Thoracic aorta (tissue), 2 donors: Measurements from ENCODE around the gene CHIT1. TPM values are rescaled to one million over a fixed set of nuclear protein-coding genes. Genes with fewer than 3 reads are reported as not detected.
"Not testable (repeated sequence)": the region's sequence is repeated elsewhere in the genome, so short reads cannot be mapped to it uniquely, and the experiment has no call there.

Experiments used
- ATAC-seq: fragments of 150-250 bp; one replicate; pipeline ENCODE4 v1.8.0; 2017; ENCODE audit warnings: low read depth; ENCODE audit not compliant: insufficient number of reproducible peaks, low FRiP score
- DNase-seq: peaks from one replicate; pipeline ENCODE4 v3.0.0-alpha.2; 2020; ENCODE audit warnings: low spot score
- H3K27ac ChIP-seq, 2 donors: fragments of 200-600 bp; sonication (generic); 1 replicate in 1 of 2; 2 replicates in 1 of 2; pipeline ENCODE4 v1.5.1; 2016; ENCODE audit warnings: mild to moderate bottlenecking in 2 of 2, moderate library complexity in 2 of 2
- H3K27me3 ChIP-seq: fragments of 200-600 bp; sonication (generic); replicated peaks from 2 replicates; pipeline ENCODE4 v1.6.0; 2016; ENCODE audit warnings: mild to moderate bottlenecking; ENCODE audit not compliant: insufficient read depth
- H3K36me3 ChIP-seq: fragments of 200-600 bp; sonication (generic); one replicate; pipeline ENCODE4 v1.5.1; 2016
- H3K4me1 ChIP-seq, 2 donors: fragments of 200-600 bp; sonication (generic); 1 replicate in 1 of 2; 2 replicates in 1 of 2; pipeline versions ENCODE4 v1.5.1 to v1.6.0; 2016; ENCODE audit warnings: low read depth in 2 of 2, mild to moderate bottlenecking in 1 of 2; ENCODE audit not compliant: control insufficient read depth in 1 of 2
- H3K4me3 ChIP-seq: fragments of 200-600 bp; sonication (generic); 2 replicates; pipeline ENCODE4 v1.5.1; 2016; ENCODE audit warnings: mild to moderate bottlenecking
- H3K9me3 ChIP-seq: fragments of 200-600 bp; sonication (generic); 2 replicates; pipeline ENCODE4 v1.5.1; 2016
- total RNA-seq, 2 donors: library from RNA; depleted of rRNA; stranded (reverse); fragments of >200 nt; gene quantifications; one replicate each; pipeline versions ENCODE4 v1.1.0 to v1.2.3, GENCODE V29; 2016
- TF ChIP-seq, protein P1 (sequence below): fragments of 200-600 bp; sonication (generic); IDR thresholded peaks from one replicate; pipeline ENCODE4 v1.5.1; 2019; ENCODE audit warnings: antibody characterized with exemption

Gene CHIT1
- total RNA-seq, 2 donors from 2014 or later = 0.14 to 0.41 TPM

GRCh38 chr1:203264052-203264501 is 34.6 kb upstream of the CHIT1 start:
- DNase-seq (no peak), ATAC-seq (no peak)
- H3K36me3 ChIP-seq = no peaks in the 10 kb centered on the region
- TF ChIP-seq, protein P1, sequence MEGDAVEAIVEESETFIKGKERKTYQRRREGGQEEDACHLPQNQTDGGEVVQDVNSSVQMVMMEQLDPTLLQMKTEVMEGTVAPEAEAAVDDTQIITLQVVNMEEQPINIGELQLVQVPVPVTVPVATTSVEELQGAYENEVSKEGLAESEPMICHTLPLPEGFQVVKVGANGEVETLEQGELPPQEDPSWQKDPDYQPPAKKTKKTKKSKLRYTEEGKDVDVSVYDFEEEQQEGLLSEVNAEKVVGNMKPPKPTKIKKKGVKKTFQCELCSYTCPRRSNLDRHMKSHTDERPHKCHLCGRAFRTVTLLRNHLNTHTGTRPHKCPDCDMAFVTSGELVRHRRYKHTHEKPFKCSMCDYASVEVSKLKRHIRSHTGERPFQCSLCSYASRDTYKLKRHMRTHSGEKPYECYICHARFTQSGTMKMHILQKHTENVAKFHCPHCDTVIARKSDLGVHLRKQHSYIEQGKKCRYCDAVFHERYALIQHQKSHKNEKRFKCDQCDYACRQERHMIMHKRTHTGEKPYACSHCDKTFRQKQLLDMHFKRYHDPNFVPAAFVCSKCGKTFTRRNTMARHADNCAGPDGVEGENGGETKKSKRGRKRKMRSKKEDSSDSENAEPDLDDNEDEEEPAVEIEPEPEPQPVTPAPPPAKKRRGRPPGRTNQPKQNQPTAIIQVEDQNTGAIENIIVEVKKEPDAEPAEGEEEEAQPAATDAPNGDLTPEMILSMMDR = no peak
- H3K27me3 ChIP-seq = no peaks in the 10 kb centered on the region
- peak overlapping the region in 1 of 2 donors; percentile 23 for H3K27ac ChIP-seq
- H3K4me3 ChIP-seq = no peak overlapping the region
- peaks cover 0 to 23% of the 10 kb centered on the region in 2 donors for H3K4me1 ChIP-seq
- no peaks in the 10 kb centered on the region for H3K9me3 ChIP-seq

DNA sequence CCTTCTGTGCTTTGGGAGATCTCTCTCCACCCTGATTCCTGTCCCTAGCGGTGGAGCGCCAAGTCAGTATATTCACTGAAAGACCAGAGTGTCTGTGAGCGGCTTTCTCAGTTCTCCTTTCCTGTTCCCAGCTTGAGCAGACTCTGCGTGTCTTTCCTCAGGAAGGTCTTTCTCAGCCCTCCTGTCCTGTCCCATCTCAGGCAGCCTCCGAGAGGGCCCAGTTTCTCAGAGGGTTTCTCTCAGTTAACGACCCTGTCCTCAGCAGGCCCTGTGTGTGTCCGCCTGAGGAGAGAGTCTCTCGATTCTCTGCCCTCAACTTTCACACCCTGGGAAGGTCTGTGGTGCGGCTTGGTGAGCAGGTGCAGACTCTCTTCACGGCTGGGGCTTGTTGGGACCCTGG is 34.0 kb upstream of the CHIT1 start:
- H3K4me3 ChIP-seq = no peak overlapping the region
- peaks cover 0 to 23% of the 10 kb centered on the region in 2 donors for H3K4me1 ChIP-seq
- H3K36me3 ChIP-seq = no peaks in the 10 kb centered on the region
- DNase-seq (no peak), ATAC-seq (no peak)
- TF ChIP-seq, protein P1 = no peak
- H3K27me3 ChIP-seq = no peaks in the 10 kb centered on the region
- no peaks in the 10 kb centered on the region for H3K9me3 ChIP-seq
- peak overlapping the region in 1 of 2 donors; percentile 23 for H3K27ac ChIP-seq

- not testable (repeated sequence) for H3K4me3 ChIP-seq, H3K36me3 ChIP-seq, ATAC-seq, H3K27me3 ChIP-seq, H3K27ac ChIP-seq, H3K4me1 ChIP-seq, H3K9me3 ChIP-seq, DNase-seq
Observed at GRCh38 chr1:203256636-203257035, 27.2 kb upstream of the CHIT1 start.

- not testable (repeated sequence) for ATAC-seq, H3K4me3 ChIP-seq
Observed at GRCh38 chr1:203254782-203255181, 25.3 kb upstream of the CHIT1 start.

DNA sequence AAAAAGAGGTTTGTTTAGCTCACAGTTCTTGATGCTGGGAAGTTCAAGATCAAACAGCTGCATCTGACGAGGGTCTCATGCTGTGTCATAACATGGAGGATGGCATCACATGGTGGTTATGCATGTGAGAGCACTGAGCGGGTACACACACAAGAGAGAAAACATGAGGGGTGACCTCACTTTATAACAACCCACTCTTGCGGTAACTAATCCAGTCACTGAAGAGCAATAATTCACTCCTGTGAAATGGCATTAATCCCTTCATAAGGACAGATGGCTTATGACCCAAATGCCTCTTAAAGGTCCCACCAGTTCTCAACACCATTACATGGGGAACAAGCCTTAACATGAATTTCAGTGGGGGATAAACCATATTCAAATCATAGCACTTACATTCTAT is 23.2 kb upstream of the CHIT1 start:
- TF ChIP-seq, protein P1 = no peak
- H3K4me3 ChIP-seq = no peak overlapping the region

More at GRCh38 chr1:203254782-203255181, 25.3 kb upstream of the CHIT1 start:
- DNase-seq, H3K27me3 ChIP-seq, H3K27ac ChIP-seq, H3K9me3 ChIP-seq, H3K4me1 ChIP-seq, H3K36me3 ChIP-seq: not testable (repeated sequence)

DNA sequence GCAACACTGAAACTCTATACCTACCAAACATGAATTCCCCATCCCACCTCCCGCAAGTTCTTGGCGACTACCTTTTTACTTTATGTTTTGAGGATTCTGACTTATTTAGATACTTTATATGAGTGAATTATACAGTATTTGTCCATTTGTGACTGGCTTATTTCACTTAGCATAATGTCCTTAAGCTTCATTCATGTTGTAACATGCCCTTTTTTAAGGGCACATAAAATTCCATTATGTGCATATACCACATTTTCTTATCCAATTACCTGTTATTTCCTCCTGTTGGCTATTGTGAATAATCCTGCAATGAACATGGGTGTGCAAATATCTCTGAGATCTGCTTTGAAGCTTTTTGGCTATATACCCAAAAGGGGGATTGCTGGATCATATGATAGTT is 22.0 kb upstream of the CHIT1 start:
- Histone ChIP-seq H3K4me1 (no peaks in the 10 kb centered on the region), H3K27ac (no peak overlapping the region), H3K9me3 (no peaks in the 10 kb centered on the region), H3K36me3 (no peaks in the 10 kb centered on the region), H3K27me3 (no peaks in the 10 kb centered on the region), H3K4me3 (no peak overlapping the region)
- DNase-seq (no peak), ATAC-seq (no peak)
- TF ChIP-seq, protein P1 = no peak

More for the DNA sequence above, 23.2 kb upstream of the CHIT1 start:
- no peak overlapping the region for H3K27ac ChIP-seq
- no peaks in the 10 kb centered on the region for H3K9me3 ChIP-seq
- H3K4me1 ChIP-seq = no peaks in the 10 kb centered on the region
- no peaks in the 10 kb centered on the region for H3K36me3 ChIP-seq
- DNase-seq = no peak
- no peaks in the 10 kb centered on the region for H3K27me3 ChIP-seq
- no peak for ATAC-seq
